Left ventricle myocardium superior (tissue), 1 donor: ENCODE measurements around the gene FOXQ1. TPM values are rescaled to one million over a fixed set of nuclear protein-coding genes. Genes with fewer than 3 reads are reported as not detected.

Experiments used
- ATAC-seq: fragments of 200-7000 bp; cut with Tn5 transposase; one replicate; pipeline ENCODE4 v1.9.1; 2020; ENCODE audit warnings: mild to moderate bottlenecking, moderate library complexity
- DNase-seq: peaks from one replicate; pipeline ENCODE4 v3.0.0-alpha.2; 2020
- intact Hi-C: fragments of 100-400 bp; cut with micrococcal nuclease; formaldehyde crosslinking; loops from one replicate; pipeline ENCODE4 v1.11.0; 2022
- total RNA-seq: library from RNA; stranded (reverse); fragmentation: NEBNext Ultra II Directional; extraction: Animal tissue kit (Norgen Biotek cat#: 25700); gene quantifications from one replicate; pipeline ENCODE4 v1.2.1, GENCODE V29; 2021
- donor health status: DM: no; HTN: yes; CAD: no; lungs with severe emphysema.

Gene FOXQ1
- total RNA-seq, 1 donor from 2014 or later = not detected

- ATAC-seq (no peak), DNase-seq (no peak)
- intact Hi-C loops = no loop called here
Measured at GRCh38 chr6:1287103-1287591, 24.8 kb upstream of the FOXQ1 start.

GRCh38 chr6:1290086-1290485 is 21.8 kb upstream of the FOXQ1 start:
- ATAC-seq (no peak), DNase-seq (no peak)
- intact Hi-C loops = no loop called here

- intact Hi-C loops = no loop called here
- no peak for ATAC-seq
Measured at GRCh38 chr6:1290805-1291204, 21.1 kb upstream of the FOXQ1 start.

GRCh38 chr6:1291381-1291780 is 20.5 kb upstream of the FOXQ1 start:
- intact Hi-C loops = no loop called here
- DNase-seq = no peak
- ATAC-seq = no peak

More at GRCh38 chr6:1290805-1291204, 21.1 kb upstream of the FOXQ1 start:
- DNase-seq = no peak

GRCh38 chr6:1295420-1295819 is 16.5 kb upstream of the FOXQ1 start:
- no peak for DNase-seq
- intact Hi-C loops = no loop called here
- no peak for ATAC-seq

GRCh38 chr6:1296079-1296478 is 15.8 kb upstream of the FOXQ1 start:
- ATAC-seq (no peak), DNase-seq (no peak)
- intact Hi-C loops = no loop called here

- ATAC-seq (no peak), DNase-seq (no peak)
- intact Hi-C loops = no loop called here
Measured at GRCh38 chr6:1296542-1296941, 15.4 kb upstream of the FOXQ1 start.

GRCh38 chr6:1297746-1298145 is 14.2 kb upstream of the FOXQ1 start:
- ATAC-seq = no peak
- DNase-seq = no peak
- intact Hi-C loops = no loop called here

GRCh38 chr6:1298768-1299167 is 13.1 kb upstream of the FOXQ1 start:
- DNase-seq (no peak), ATAC-seq (no peak)
- intact Hi-C loops = no loop called here

GRCh38 chr6:1306133-1306532 is 5.8 kb upstream of the FOXQ1 start:
- DNase-seq (no peak), ATAC-seq (no peak)
- intact Hi-C loops = loop anchor here (5.0 kb wide), 1 partner anchor 769 kb away; no protein-coding TSS in a partner anchor

- intact Hi-C loops = loop anchor here (5.0 kb wide), 1 partner anchor 772 kb away; no protein-coding TSS in a partner anchor
- ATAC-seq = no peak
Measured at GRCh38 chr6:1309366-1309765, 2.5 kb upstream of the FOXQ1 start.

GRCh38 chr6:1310628-1311399 is 1.1 kb upstream of the FOXQ1 start:
- DNase-seq (no peak), ATAC-seq (no peak)
- intact Hi-C loops = no loop called here

More at GRCh38 chr6:1309366-1309765, 2.5 kb upstream of the FOXQ1 start:
- DNase-seq = no peak

GRCh38 chr6:1312203-1312472 is 240 bp downstream of the FOXQ1 start:
- ATAC-seq (no peak), DNase-seq (no peak)
- intact Hi-C loops = no loop called here

- intact Hi-C loops = no loop called here
- no peak for DNase-seq
- peak; percentile 15 for ATAC-seq
Measured at GRCh38 chr6:1312473-1313367, 822 bp downstream of the FOXQ1 start.

GRCh38 chr6:1313384-1313766 is 1.5 kb downstream of the FOXQ1 start:
- ATAC-seq = no peak
- intact Hi-C loops = no loop called here
- DNase-seq = no peak

GRCh38 chr6:1313767-1314503 is 2.0 kb downstream of the FOXQ1 start:
- no peak for DNase-seq
- peak; percentile 27 for ATAC-seq
- intact Hi-C loops = no loop called here

GRCh38 chr6:1314617-1315016 is 2.7 kb downstream of the FOXQ1 start:
- DNase-seq (no peak), ATAC-seq (no peak)
- intact Hi-C loops = no loop called here

- DNase-seq (no peak), ATAC-seq (no peak)
- intact Hi-C loops = no loop called here
Measured at GRCh38 chr6:1315201-1315559, 3.3 kb downstream of the FOXQ1 start.

- intact Hi-C loops = no loop called here
- ATAC-seq = no peak
Measured at GRCh38 chr6:1315560-1316386, 3.9 kb downstream of the FOXQ1 start.

More at GRCh38 chr6:1315560-1316386, 3.9 kb downstream of the FOXQ1 start:
- DNase-seq = no peak
